Adrenal gland (tissue), 12 donors: ENCODE measurements around the gene SPATA3. TPM values are rescaled to one million over a fixed set of nuclear protein-coding genes. Genes with fewer than 3 reads are reported as not detected.

Source experiments
- DNase-seq, 7 donors: peaks; one replicate each; pipeline ENCODE4 v3.0.0-alpha.2; 2019 to 2020
- H3K27ac ChIP-seq, 5 donors: fragments of 200-600 bp; sonication (generic) in 4 of 5; 1 replicate in 3 of 5; 2 replicates in 2 of 5; pipeline versions ENCODE4 v1.5.1 to v1.8.0; 2016 to 2020; ENCODE audit warnings: mild to moderate bottlenecking in 1 of 5
- H3K27me3 ChIP-seq: fragments of 200-600 bp; 2 replicates; pipeline ENCODE4 v1.8.0; 2021
- H3K36me3 ChIP-seq, 2 donors: fragments of 200-600 bp; replicated peaks in 1 of 2; 1 replicate in 1 of 2; 2 replicates in 1 of 2; pipeline versions ENCODE4 v1.5.1 to v1.8.0; 2018 to 2022
- H3K4me1 ChIP-seq, 2 donors: fragments of 200-600 bp; replicated peaks in 1 of 2; 1 replicate in 1 of 2; 2 replicates in 1 of 2; pipeline versions ENCODE4 v1.5.1 to v1.8.0; 2018 to 2021
- H3K4me3 ChIP-seq, 4 donors: fragments of 200-600 bp; sonication (generic) in 3 of 4; one replicate each; pipeline ENCODE4 v1.5.1; 2016 to 2018
- H3K9me3 ChIP-seq, 3 donors: fragments of 200-600 bp; sonication (generic) in 1 of 3; replicated peaks in 1 of 3; 1 replicate in 2 of 3; 2 replicates in 1 of 3; pipeline versions ENCODE4 v1.5.1 to v1.8.0; 2016 to 2021
- CTCF ChIP-seq, 6 experiments: fragments of 450-650 bp in 4 of 6; fragments of 200-600 bp in 2 of 6; sonication (generic) in 1 of 6; IDR thresholded peaks; 1 replicate in 5 of 6; 2 replicates in 1 of 6; pipeline versions ENCODE4 v1.5.1 to v1.8.0; 2016 to 2021; ENCODE audit warnings: antibody characterized with exemption in 6 of 6, mild to moderate bottlenecking in 2 of 6, moderate library complexity in 1 of 6
- POLR2A ChIP-seq, 2 donors: fragments of 450-650 bp; IDR thresholded peaks; one replicate each; pipeline ENCODE4 v1.6.1; 2017; ENCODE audit warnings: antibody characterized with exemption in 2 of 2, mild to moderate bottlenecking in 2 of 2, moderate library complexity in 1 of 2
- WGBS, 4 donors: extraction: QIAGEN DNeasy Blood & Tissue Kit in 2 of 4; methylation state at CpG; one replicate each; pipeline versions ENCODE4 v1.1.5 to v1.1.7; 2013 to 2017; 5-methylcytosine and 5-hydroxymethylcytosine counted together
- intact Hi-C, 2 donors: fragments of 100-400 bp; cut with DNase I; formaldehyde crosslinking; loops; one replicate each; pipeline versions ENCODE4 v1.14.1 to v1.15.0; 2022 to 2023
- polyA plus RNA-seq, 3 donors: library from polyadenylated mRNA; stranded (reverse); fragments of 200-250 nt in 2 of 3; fragments of 350-450 nt in 1 of 3; fragmentation: Illumina TruSeq in 1 of 3; extraction: RNeasy Lipid Tissue Mini Kit (QIAGEN cat#74804) in 1 of 3; gene quantifications; one replicate each; pipeline ENCODE4 v1.2.3, GENCODE V29; 2013 to 2014
- total RNA-seq, 9 donors: library from RNA; depleted of rRNA in 4 of 9; stranded (reverse); fragments of >200 nt in 4 of 9; fragments of 120-200 nt in 1 of 9; fragmentation: NEBNext Ultra II Directional in 1 of 9; extraction: Animal tissue kit (Norgen Biotek cat#: 25700) in 1 of 9; gene quantifications; one replicate each; pipeline versions ENCODE4 v1.1.0 to v1.2.4, GENCODE V29; 2013 to 2023
- donor health status: healthy with polysubstance abuse.
- donor health status: Bipolar disorder and iron deficiency.
- donor health status: DM: yes; HTN: yes; CAD: no.
- donor health status: DM: no; HTN: no; CAD: no.
- donor health status: DM: no; HTN: no; CAD: no.
- donor health status: DM: yes; HTN: yes; CAD: no.

Gene SPATA3
- total and polyA plus RNA-seq, 12 donors: not detected

- H3K27ac ChIP-seq: no peak overlapping the region
- H3K4me1 ChIP-seq: no peaks in the 10 kb centered on the region
- H3K9me3 ChIP-seq: no peaks in the 10 kb centered on the region
- peaks cover 6% of the 10 kb centered on the region for H3K27me3 ChIP-seq
- intact Hi-C loops: loop anchor here (5.0 to 10.0 kb wide), 4 partner anchors 80 to 162 kb away; no protein-coding TSS in a partner anchor
- H3K36me3 ChIP-seq: no peaks in the 10 kb centered on the region
- no peak for DNase-seq
- TF ChIP-seq POLR2A (IDR thresholded peaks at IDR 0.05) (no peak), CTCF (IDR thresholded peaks at IDR 0.05) (no peak)
- 84 to 95% (median 87%) methylated on average over 13 of the region's 13 CpGs for WGBS, 4 donors
- H3K4me3 ChIP-seq: no peak overlapping the region
These were observed 11.3 kb upstream of the SPATA3 start for GRCh38 chr2:230984393-230985220.

GRCh38 chr2:230985519-230986231, 10.2 kb upstream of the SPATA3 start:
- WGBS, 4 donors: 83 to 89% (median 86%) methylated on average over 8 to 12 of the region's 12 CpGs
- intact Hi-C loops: loop anchor here (2.0 to 10.0 kb wide), 5 partner anchors 81 to 163 kb away; no protein-coding TSS in a partner anchor
- TF ChIP-seq CTCF (IDR thresholded peaks at IDR 0.05): no peak
- TF ChIP-seq POLR2A (IDR thresholded peaks at IDR 0.05): no peak
- no peak overlapping the region for H3K27ac ChIP-seq
- no peak for DNase-seq
- H3K27me3 ChIP-seq: peaks cover 17% of the 10 kb centered on the region
- H3K4me1 ChIP-seq: no peaks in the 10 kb centered on the region
- H3K4me3 ChIP-seq: no peak overlapping the region
- no peaks in the 10 kb centered on the region for H3K9me3 ChIP-seq
- no peaks in the 10 kb centered on the region for H3K36me3 ChIP-seq

- TF ChIP-seq POLR2A (IDR thresholded peaks at IDR 0.05): no peak
- TF ChIP-seq CTCF (IDR thresholded peaks at IDR 0.05): no peak
- intact Hi-C loops: loop anchor here (2.0 to 10.0 kb wide), 5 partner anchors 82 to 164 kb away; no protein-coding TSS in a partner anchor
These were observed 9.3 kb upstream of the SPATA3 start for GRCh38 chr2:230986520-230987136.

More at GRCh38 chr2:230986520-230987136, 9.3 kb upstream of the SPATA3 start:
- H3K4me3 ChIP-seq: peak overlapping the region in 1 of 4 donors; percentile 48
- no peak overlapping the region for H3K27ac ChIP-seq
- no peaks in the 10 kb centered on the region for H3K9me3 ChIP-seq
- no peaks in the 10 kb centered on the region for H3K4me1 ChIP-seq
- peaks cover 27% of the 10 kb centered on the region for H3K27me3 ChIP-seq
- DNase-seq: no peak
- WGBS, 4 donors: 40 to 44% (median 42%) methylated on average over 14 to 15 of the region's 15 CpGs
- no peaks in the 10 kb centered on the region for H3K36me3 ChIP-seq
